SK-MEL-5 (cell line): ENCODE measurements around the gene CCNB1. TPM values are rescaled to one million over a fixed set of nuclear protein-coding genes. Genes with fewer than 3 reads are reported as not detected.
A peak's percentile ranks its signal among the peaks of the same experiment; 100 is the strongest.
"Not testable (repeated sequence)": the region's sequence is repeated elsewhere in the genome, so short reads cannot be mapped to it uniquely, and the experiment has no call there.

ENCODE experiments used
- DNase-seq: peaks from one replicate; pipeline ENCODE4 v3.0.0-alpha.2; 2016; ENCODE audit warnings: low read depth, low spot score
- in situ Hi-C: cut with HindIII; loops from 2 replicates; pipeline ENCODE4 v1.10.0; 2016; ENCODE audit warnings: low sequenced_read_pairs, high pct_unique_total_duplicates, low pct_unique_long_range_greater_than_20kb
- total RNA-seq: library from RNA; depleted of rRNA; stranded (reverse); fragments of >200 nt; shearing (Covaris generic); gene quantifications from 2 replicates; pipeline ENCODE4 v1.2.3, GENCODE V29; 2014

Gene CCNB1
- total RNA-seq, 1 experiment from 2014 or later: 123 TPM

DNA sequence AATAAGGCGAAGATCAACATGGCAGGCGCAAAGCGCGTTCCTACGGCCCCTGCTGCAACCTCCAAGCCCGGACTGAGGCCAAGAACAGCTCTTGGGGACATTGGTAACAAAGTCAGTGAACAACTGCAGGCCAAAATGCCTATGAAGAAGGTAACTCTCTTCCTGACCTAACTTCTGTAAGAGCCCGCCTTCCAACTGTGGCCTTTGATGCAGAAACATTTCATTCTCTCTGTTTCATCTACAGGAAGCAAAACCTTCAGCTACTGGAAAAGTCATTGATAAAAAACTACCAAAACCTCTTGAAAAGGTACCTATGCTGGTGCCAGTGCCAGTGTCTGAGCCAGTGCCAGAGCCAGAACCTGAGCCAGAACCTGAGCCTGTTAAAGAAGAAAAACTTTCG lies 979 bp downstream of the CCNB1 start:
- in situ Hi-C loops: no loop called here
- no peak for DNase-seq

DNA sequence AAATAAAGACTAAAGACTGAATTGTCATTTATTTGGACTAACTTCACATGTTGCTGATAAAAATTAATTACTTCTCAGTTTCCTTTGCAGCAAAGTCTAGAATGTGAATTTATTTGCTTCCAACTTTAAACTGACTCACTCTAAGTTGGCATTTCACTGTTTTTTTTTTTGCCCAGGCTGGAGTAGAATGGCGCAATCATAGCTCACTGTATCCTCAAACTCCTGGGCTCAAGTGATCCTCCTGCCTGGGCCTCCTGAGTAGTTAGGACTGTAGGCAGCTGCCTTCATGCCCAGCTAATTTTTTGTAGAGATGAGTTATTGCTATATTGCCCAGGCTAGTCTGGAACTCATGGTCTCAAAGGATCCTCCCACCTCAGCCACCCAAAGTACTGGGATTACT lies 3.5 kb downstream of the CCNB1 start:
- in situ Hi-C loops: no loop called here
- no peak for DNase-seq

DNA sequence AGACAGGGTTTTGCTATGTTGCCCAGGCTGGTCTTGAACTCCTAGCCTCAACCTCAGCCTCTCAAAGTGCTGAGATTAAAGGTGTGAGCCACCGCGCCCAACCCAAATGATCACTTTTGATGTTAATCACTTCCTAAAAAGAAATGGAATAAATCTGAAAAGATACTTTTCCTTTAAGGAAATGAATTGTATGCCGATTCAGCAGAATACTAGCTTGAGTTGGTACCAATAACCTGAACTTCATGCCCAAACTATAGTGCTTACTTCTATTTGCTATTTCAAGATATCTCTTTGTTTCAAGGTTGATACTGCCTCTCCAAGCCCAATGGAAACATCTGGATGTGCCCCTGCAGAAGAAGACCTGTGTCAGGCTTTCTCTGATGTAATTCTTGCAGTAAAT lies 4.0 kb downstream of the CCNB1 start:
- DNase-seq: no peak
- in situ Hi-C loops: no loop called here

DNA sequence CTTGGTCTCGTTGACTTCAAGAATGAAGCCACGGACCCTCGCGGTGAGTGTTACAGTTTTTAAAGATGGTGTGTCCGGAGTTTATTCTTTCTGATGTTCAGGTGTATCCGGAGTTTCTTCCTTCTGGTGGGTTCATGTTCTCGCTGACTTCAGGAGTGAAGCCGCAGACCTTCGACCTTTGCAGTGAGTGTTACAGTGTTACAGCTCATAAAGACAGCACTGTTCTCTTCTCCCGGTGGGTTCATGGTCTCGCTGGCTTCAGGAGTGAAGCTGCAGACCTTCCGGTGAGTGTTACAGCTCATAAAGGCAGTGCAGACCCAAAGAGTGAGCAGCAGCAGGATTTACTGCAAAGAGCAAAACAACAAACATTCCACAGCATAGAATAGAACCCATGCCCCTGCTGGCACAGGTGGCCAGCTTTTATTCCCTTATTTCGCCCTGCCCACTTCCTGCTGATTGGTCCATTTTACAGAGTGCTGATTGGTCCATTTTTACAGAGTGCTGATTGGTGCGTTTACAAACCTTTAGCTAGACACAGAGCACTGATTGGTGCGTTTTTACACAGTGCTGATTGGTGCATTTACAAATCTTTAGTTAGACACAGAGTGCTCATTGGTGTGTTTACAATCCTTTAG lies 14.8 kb downstream of the CCNB1 start:
- DNase-seq, in situ Hi-C loops: not testable (repeated sequence)

DNA sequence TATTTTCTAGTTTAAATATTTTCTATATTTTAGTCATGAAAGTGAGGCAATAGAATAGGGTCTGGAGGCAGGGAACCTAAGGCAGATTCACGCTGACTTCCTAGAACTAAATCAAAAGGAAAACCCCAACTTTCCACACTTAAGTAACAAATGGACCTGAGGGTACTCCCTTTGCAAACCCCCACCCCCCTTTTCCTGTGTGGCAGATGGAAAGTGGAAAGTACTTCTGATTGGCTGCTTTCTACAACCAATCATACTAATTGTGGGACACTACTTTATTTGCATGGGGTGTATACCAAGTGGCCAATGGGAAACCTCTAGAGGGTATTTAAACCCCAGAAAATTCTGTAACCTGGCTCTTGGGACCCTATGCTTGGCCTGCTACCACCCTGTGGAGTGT lies 17.7 kb downstream of the CCNB1 start:
- no peak for DNase-seq
- in situ Hi-C loops: no loop called here

DNA sequence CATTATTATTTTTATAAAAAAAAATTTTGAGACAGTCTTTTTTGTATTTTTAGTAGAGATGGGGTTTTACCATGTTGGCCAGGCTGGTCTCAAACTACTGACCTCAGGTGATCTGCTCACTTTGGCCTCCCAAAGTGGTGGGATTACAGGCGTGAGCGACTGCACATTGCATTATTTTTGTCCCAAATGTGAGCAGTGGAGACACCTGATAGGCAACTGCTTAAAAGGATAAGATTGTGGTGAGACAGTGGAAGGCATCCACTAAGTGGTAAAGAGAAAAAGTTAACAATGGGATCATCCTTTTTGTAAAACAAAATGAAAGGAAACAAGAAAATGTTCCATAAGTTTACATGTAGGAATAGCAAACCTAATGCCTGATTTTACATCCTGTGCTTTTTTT lies 20.4 kb downstream of the CCNB1 start:
- DNase-seq: no peak
- in situ Hi-C loops: no loop called here

DNA sequence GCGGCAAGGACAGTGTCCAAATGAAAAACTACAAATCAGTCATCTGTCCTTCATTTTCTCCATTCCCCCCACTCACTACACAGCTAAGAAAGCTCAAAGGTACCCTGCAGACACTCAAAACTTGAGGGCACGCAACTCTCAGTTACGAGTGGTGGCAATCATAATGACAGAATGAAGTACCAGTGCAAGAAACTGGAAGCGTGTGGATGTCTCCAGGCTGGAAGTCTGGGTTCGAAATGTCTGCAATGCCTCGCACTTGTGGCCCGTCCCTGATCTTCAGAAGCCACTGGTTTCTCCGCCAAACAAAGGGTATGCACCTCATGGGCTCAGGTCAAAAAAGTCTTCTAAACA lies 21.8 kb downstream of the CCNB1 start:
- in situ Hi-C loops: no loop called here
- no peak for DNase-seq

DNA sequence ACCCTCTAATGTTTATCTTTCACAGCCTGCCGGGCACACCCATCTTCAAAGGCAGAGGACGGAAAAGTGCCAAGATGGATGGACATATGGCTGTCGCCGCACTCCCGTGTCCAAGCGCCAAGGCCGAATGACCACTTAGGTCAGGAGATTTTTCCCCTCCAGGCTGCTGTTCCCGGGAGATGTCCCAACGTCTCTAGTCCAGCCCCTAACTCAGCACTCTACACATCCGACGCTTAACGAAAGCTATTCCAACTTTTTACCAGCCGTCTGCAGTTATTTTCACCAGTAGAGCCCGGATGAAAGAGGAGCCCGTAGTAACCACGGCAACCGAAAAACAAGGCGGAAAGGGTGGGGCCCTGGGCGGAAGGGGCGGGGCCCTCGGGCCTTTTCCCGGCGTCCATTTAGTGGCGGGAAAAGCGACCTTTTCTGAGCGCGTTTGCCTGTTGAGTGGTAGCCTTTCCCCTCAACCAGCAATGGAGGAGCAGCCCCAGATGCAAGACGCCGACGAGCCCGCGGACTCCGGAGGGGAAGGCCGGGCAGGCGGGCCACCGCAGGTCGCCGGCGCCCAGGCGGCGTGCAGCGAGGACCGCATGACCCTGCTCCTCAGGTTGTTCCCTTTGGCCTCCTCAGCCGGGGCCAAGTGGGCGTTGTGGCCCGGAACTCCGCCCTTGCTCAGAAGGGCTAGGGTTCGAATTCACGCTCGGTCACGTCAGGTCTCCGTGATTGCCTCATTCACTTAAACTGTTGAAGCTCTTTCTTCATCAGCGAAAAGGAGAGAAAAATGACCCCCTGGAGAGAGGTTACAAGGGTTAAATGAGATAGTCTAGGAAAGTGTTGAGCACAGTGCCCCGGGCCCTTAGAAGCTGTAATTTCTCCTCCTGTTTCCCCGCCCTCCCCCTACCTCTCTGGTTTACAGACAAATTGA lies 22.5 kb downstream of the CCNB1 start, which contains the start of gene CENPH:
TSS of gene CENPH (plus strand) at position 422 of the 925 bp plus-strand sequence. CDS start at position 474, 52 bp downstream.
- in situ Hi-C loops: no loop called here
- DNase-seq: peak; percentile 94

DNA sequence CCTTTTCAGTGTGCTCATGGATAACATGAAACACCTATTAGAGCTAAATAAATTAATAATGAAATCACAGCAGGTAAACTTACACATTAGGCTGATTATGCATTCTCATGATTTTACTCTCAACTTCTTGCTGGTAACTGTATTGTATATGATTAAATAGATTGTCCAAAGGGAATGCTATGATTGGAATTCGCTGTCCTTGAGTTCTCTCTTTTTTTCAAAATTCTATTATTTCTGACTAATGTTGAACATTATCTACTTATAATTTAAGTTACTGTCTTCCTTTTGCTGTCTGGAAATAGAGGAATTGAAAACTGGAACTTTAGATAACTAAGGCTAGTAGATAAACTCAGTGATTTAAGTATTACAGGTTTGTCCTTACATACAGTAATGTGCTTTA lies 35.5 kb downstream of the CCNB1 start:
- in situ Hi-C loops: no loop called here
- no peak for DNase-seq

DNA sequence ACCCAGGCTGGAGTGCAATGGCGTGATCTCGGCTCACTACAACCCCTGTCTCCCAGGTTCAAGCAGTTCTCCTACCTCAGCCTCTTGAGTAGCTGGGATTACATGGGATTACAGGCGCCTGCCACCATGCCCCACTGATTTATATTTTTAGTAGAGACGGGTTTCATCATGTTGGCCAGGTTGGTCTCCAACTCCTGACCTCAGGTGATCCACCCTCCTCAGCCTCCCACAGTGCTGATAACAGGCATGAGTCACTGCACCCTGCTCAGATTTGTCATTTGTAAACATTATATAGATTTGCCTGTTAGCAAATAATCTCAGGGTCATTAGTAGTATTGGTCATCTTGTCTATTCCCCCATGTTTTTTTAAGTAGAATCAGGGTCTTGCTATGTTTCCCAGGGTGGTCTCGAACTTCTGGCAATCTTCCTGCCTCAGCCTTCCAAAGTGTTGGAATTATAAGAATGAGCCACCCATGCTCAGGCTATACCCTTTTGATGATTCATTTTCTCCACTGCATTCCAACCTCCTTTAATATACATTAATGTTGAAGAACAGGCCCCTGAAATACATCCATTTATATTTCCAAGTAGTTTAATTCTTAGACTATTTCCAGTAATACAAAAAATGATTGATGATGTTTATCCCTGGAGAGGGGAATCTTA lies 39.7 kb downstream of the CCNB1 start:
- in situ Hi-C loops: no loop called here
- DNase-seq: no peak

DNA sequence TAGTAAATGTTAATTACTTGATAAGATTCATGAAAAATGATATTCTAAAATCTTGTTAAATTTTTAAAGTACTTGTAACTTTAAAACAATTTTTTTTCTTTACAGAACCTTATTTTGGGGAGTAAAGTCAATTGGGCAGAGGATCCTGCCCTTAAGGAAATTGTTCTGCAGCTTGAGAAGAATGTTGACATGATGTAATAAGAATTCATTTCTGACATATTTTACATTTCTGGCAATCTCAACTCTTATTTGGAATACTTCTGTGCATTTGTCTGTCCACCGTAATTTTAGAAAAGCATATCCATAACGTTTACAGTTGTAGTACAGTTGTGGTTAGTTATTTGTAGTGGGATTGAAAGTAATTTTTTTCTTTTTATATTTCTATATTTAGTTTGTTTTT lies 42.7 kb downstream of the CCNB1 start:
- in situ Hi-C loops: no loop called here
- no peak for DNase-seq

DNA sequence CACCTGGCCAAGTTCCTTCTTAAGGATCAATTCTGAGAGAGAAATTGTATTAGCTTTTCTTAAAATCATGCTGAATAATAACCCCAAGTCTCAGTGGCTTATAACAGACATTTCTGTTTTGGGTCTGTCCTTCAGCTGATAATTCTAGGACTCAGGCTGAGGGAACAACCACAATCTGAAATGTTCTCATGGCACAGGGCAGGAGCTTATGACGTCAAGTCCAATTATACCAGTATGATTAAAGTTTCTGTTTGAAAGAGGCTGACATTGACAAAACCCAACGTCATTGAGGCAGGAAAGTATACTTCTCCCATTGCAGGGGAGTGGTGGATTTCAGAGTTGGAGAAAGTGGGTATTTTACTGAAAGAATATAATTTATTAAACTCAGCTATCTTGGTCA lies 44.2 kb downstream of the CCNB1 start:
- in situ Hi-C loops: no loop called here
- DNase-seq: no peak

DNA sequence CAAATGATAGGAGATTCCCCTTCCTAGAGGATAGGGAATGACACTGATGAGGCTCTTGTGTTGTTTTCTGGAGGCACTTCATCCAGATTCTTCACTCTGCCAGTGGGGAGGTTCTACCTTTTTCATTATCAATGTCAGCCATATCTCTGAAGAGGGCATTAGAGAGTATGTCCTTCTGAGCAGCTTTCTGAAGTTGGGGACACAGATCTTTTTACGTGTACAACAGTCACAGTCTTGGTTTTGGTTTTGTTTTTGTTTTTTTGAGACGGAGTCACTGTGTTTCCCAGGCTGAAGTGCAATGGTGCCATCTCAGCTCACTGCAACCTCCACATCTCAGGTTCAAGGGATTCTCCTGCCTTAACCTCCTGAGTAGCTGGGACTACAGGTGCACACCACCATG lies 45.1 kb downstream of the CCNB1 start:
- no peak for DNase-seq
- in situ Hi-C loops: no loop called here

DNA sequence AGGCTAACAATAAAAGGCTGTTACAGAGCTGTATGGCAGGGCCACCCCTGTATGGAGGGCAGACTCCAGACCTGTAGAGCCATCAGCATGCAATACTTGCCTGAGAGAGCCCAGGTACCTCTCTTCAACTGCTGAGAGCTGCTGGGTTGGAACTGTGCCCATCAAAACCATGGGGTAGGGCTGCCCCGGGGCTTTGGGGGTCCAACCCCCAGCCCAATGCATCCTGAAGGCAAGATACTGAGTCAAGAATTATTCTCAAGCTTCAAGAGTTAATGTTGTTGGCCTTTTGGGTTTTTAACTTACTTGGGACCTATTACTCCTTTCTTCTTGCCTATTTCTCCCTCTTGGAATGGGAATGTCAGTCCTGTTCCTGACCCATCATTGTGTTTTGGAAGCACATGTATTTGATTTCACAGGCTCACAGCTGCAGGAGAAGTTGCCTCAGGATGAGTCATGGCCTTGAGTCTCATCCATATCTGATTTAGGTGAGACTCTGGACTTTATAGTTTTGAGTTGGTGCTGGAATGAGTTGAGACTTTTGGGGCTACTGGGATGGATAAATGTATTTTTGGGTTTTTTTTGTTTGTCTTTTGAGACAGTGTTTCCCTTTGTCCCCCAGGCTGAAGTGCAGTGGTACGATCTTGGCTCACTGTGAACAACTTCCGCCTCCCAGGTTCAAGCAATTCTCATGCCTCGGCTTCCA lies 46.7 kb downstream of the CCNB1 start:
- no peak for DNase-seq
- in situ Hi-C loops: no loop called here

DNA sequence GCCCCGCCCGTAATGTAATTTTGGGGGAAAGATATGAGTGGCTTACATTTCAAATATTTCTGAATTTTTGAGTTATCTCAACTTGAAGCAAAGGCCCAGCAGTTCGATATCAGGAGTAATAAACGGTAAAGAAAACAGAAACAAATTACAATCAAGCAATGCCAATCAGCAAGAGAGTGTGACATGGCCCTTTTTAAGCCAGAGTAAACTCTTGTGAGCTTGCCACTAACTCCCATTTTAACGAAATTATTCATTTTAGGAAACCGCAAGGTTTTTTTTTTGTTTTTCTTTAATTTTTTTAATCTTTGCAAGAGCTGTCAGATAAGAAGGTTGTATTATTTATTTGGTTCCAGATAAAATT lies 50.2 kb downstream of the CCNB1 start:
- in situ Hi-C loops: no loop called here
- DNase-seq: no peak

DNA sequence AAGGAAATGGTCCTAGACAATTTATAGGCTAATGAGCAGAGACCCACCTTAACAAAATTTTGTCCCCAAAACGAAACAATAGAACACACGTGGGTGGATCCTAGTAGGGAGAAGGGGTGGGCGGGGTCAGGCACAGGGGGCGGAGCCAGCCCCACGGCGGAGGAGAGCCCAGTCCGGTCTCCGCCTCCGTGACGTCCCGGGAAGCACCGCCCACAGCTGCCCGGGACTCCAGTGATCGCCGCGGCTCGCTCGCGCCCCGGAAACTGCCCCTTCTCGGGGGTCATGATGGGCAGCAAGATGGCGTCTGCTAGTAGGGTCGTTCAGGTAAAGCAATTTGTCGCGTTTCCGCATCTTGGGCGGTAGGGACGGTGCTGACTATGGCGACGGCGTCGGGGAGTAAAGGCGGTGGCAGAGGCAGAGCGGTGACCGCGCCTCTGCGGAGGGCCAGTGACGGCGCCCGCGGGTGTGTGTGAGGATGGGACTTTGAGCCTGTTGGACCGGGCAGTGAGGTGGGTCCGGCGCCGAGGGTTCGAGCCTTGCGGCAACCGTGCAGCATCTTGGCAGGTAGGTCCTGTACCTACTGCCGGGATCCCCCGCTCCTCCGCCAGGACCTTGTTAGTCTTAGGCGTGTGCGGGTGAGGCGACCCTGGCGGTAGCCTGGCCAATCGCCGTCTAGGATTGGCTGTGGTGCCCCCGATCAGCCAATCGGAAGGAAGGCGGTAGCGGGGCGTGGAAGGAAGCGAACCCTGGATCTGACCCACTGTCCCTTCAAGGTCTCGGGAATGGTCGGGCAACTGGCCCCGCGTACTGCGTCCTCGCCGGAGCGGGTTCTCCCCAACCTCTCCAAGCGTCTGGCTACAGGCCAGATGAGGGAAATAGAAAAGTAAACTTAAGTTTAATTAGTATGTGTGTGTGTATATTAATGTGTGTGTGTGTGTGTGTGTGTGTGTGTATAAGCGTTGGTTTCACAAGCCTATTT lies 50.9 kb downstream of the CCNB1 start:
- in situ Hi-C loops: no loop called here
- DNase-seq: peak; percentile 92

DNA sequence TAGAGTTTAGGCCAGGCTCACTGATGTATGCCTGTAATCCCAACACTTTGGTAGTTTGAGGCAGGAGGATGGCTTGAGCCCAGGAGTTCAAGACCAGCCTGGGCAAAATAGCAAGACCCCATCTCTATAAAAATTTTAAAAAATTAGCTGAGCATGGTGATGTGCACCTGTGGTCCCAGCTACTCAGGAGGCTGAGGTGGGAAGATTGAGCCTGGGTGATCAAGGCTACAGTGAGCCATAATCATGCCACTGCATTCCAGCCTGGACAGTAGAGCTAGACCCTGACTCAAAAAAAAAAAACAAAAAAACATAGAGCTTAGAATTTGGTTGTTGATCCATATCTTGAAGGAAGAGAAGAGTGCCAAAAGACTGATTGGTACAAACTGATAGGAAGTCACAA lies 53.0 kb downstream of the CCNB1 start:
- no peak for DNase-seq
- in situ Hi-C loops: no loop called here
